Upper lobe of left lung (tissue), 6 donors: ENCODE measurements around the gene ARID4B. TPM values are rescaled to one million over a fixed set of nuclear protein-coding genes. Genes with fewer than 3 reads are reported as not detected.

Experiments used
- ATAC-seq, 2 donors: fragments of 200-7000 bp; cut with Tn5 transposase; one replicate each; pipeline ENCODE4 v1.9.1; 2022; ENCODE audit warnings: mild to moderate bottlenecking in 2 of 2, moderate library complexity in 2 of 2; ENCODE audit not compliant: low FRiP score in 2 of 2
- DNase-seq, 2 donors: peaks; one replicate each; pipeline ENCODE4 v3.0.0-alpha.2; 2019 to 2020
- H3K27ac ChIP-seq, 4 donors: fragments of 200-600 bp; sonication (generic); one replicate each; pipeline ENCODE4 v1.5.1; 2016 to 2019
- H3K27me3 ChIP-seq, 4 donors: fragments of 200-600 bp; sonication (generic); one replicate each; pipeline ENCODE4 v1.5.1; 2017 to 2019
- H3K36me3 ChIP-seq, 4 donors: fragments of 200-600 bp; sonication (generic); one replicate each; pipeline ENCODE4 v1.5.1; 2016 to 2019
- H3K4me1 ChIP-seq, 4 donors: fragments of 200-600 bp; sonication (generic); one replicate each; pipeline ENCODE4 v1.5.1; 2018 to 2019
- H3K4me3 ChIP-seq, 4 donors: fragments of 200-600 bp; sonication (generic); one replicate each; pipeline ENCODE4 v1.5.1; 2017 to 2019; ENCODE audit warnings: mild to moderate bottlenecking in 2 of 4, moderate library complexity in 1 of 4
- H3K9me3 ChIP-seq, 4 donors: fragments of 200-600 bp; sonication (generic); one replicate each; pipeline ENCODE4 v1.5.1; 2018 to 2019
- CTCF ChIP-seq, 6 experiments: fragments of 450-650 bp in 4 of 6; fragments of 200-600 bp in 2 of 6; sonication (generic) in 2 of 6; IDR thresholded peaks; one replicate each; pipeline ENCODE4 v1.5.1; 2016 to 2019; ENCODE audit warnings: antibody characterized with exemption in 6 of 6
- EP300 ChIP-seq, 4 donors: sonication (generic); formaldehyde crosslinking; IDR thresholded peaks; one replicate each; pipeline ENCODE4 v1.5.1; 2017; ENCODE audit warnings: antibody characterized with exemption in 4 of 4, control low read depth in 2 of 4
- POLR2A ChIP-seq, 4 donors: fragments of 450-650 bp; IDR thresholded peaks; one replicate each; pipeline ENCODE4 v1.5.1; 2016 to 2017; ENCODE audit warnings: antibody characterized with exemption in 4 of 4, mild to moderate bottlenecking in 2 of 4
- POLR2AphosphoS5 ChIP-seq, 2 donors: sonication (generic); formaldehyde crosslinking; IDR thresholded peaks; one replicate each; pipeline ENCODE4 v1.5.1; 2017; ENCODE audit warnings: antibody characterized with exemption in 2 of 2
- WGBS, 2 donors: methylation state at CpG; one replicate each; pipeline ENCODE4 v1.1.5; 2017 to 2018; 5-methylcytosine and 5-hydroxymethylcytosine counted together
- total RNA-seq, 6 donors: library from RNA; depleted of rRNA in 4 of 6; stranded (reverse); fragments of >200 nt in 4 of 6; gene quantifications; one replicate each; pipeline versions ENCODE4 v1.1.0 to v1.2.1, GENCODE V29; 2016 to 2021
- donor health status: DM: no; HTN: no; CAD: no; lungs with moderate emphysema.
- donor health status: DM: no; HTN: yes; CAD: no; lungs with severe emphysema.

Gene ARID4B
- total RNA-seq, 6 donors from 2014 or later, result 31.1 to 90.1 (median 51.3) TPM

- H3K4me3 ChIP-seq, result no peak overlapping the region
- no peak for TF ChIP-seq POLR2AphosphoS5 (IDR thresholded peaks at IDR 0.05)
- no peak for TF ChIP-seq CTCF (IDR thresholded peaks at IDR 0.05)
- no peak for TF ChIP-seq POLR2A (IDR thresholded peaks at IDR 0.05)
- TF ChIP-seq EP300 (IDR thresholded peaks at IDR 0.05), result no peak
- no peak overlapping the region for H3K27ac ChIP-seq
- no peak for DNase-seq
- H3K4me1 ChIP-seq, result peaks cover 8 to 39% (median 19%) of the 10 kb centered on the region in 4 donors
- H3K36me3 ChIP-seq, result no peaks in the 10 kb centered on the region
- H3K9me3 ChIP-seq, result no peaks in the 10 kb centered on the region
- no peak for ATAC-seq
- no peaks in the 10 kb centered on the region for H3K27me3 ChIP-seq
- WGBS, 2 donors, result 52 to 60% methylated on average over 2 of the region's 2 CpGs
Observed at GRCh38 chr1:235298758-235299157, 29.2 kb downstream of the ARID4B start.

- Histone ChIP-seq H3K4me3 (no peak overlapping the region), H3K36me3 (no peaks in the 10 kb centered on the region), H3K4me1 (peaks cover 12 to 43% (median 16%) of the 10 kb centered on the region in 4 donors), H3K27me3 (no peaks in the 10 kb centered on the region), H3K27ac (no peak overlapping the region), H3K9me3 (no peaks in the 10 kb centered on the region)
- ATAC-seq, result no peak
- TF ChIP-seq POLR2AphosphoS5 (IDR thresholded peaks at IDR 0.05) (no peak), CTCF (IDR thresholded peaks at IDR 0.05) (no peak), POLR2A (IDR thresholded peaks at IDR 0.05) (no peak), EP300 (IDR thresholded peaks at IDR 0.05) (no peak)
- no peak for DNase-seq
- WGBS, 2 donors, result 40 to 54% methylated on average over 3 of the region's 3 CpGs
Observed at GRCh38 chr1:235297579-235297978, 30.4 kb downstream of the ARID4B start.

- H3K4me1 ChIP-seq, result peaks cover 7 to 49% (median 21%) of the 10 kb centered on the region in 4 donors
- H3K9me3 ChIP-seq, result no peaks in the 10 kb centered on the region
- no peak overlapping the region for H3K4me3 ChIP-seq
- ATAC-seq, result no peak
- 94 to 100% methylated on average over 1 of the region's 1 CpG for WGBS, 2 donors
- TF ChIP-seq POLR2AphosphoS5 (IDR thresholded peaks at IDR 0.05), result no peak
- no peak for TF ChIP-seq CTCF (IDR thresholded peaks at IDR 0.05)
- no peak for TF ChIP-seq EP300 (IDR thresholded peaks at IDR 0.05)
- TF ChIP-seq POLR2A (IDR thresholded peaks at IDR 0.05), result no peak
- DNase-seq, result no peak
- peak overlapping the region in 1 of 4 donors; percentile 51 for H3K27ac ChIP-seq
- H3K27me3 ChIP-seq, result no peaks in the 10 kb centered on the region
- H3K36me3 ChIP-seq, result no peaks in the 10 kb centered on the region
Observed at GRCh38 chr1:235296729-235297128, 31.2 kb downstream of the ARID4B start.

DNA sequence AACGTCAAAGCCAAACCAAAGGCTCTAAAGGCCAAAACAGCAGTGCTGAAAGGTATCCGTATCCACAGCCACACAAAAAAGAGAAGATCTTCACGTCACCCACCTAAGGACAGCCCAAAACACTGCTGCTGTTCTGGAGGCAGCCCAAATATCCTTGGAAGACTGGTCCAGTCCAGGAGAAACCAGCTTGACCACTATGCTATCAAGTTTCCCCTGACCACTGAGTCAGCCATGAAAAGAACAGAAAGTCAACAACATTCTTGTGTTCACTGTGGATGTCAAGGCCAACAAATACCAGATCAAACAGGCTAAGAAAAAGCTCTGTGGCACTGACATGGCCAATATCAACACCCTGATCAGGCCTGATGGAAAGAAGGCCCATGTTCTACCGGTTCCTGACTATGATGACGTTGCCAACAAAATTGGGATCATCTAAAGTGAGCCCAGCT is 32.1 kb downstream of the ARID4B start:
- Histone ChIP-seq H3K27ac (peak overlapping the region in 1 of 4 donors; percentile 51), H3K4me1 (peaks cover 7 to 53% (median 21%) of the 10 kb centered on the region in 4 donors), H3K36me3 (no peaks in the 10 kb centered on the region), H3K27me3 (no peaks in the 10 kb centered on the region), H3K9me3 (no peaks in the 10 kb centered on the region), H3K4me3 (no peak overlapping the region)
- WGBS, 2 donors, result 75 to 80% methylated on average over 5 of the region's 5 CpGs
- ATAC-seq, result peak in 1 of 2 donors; percentile 71
- TF ChIP-seq EP300 (IDR thresholded peaks at IDR 0.05) (no peak), POLR2A (IDR thresholded peaks at IDR 0.05) (no peak), CTCF (IDR thresholded peaks at IDR 0.05) (no peak), POLR2AphosphoS5 (IDR thresholded peaks at IDR 0.05) (peak in 1 of 2 donors; percentile 16)
- peak in 1 of 2 donors; percentile 31 for DNase-seq

DNA sequence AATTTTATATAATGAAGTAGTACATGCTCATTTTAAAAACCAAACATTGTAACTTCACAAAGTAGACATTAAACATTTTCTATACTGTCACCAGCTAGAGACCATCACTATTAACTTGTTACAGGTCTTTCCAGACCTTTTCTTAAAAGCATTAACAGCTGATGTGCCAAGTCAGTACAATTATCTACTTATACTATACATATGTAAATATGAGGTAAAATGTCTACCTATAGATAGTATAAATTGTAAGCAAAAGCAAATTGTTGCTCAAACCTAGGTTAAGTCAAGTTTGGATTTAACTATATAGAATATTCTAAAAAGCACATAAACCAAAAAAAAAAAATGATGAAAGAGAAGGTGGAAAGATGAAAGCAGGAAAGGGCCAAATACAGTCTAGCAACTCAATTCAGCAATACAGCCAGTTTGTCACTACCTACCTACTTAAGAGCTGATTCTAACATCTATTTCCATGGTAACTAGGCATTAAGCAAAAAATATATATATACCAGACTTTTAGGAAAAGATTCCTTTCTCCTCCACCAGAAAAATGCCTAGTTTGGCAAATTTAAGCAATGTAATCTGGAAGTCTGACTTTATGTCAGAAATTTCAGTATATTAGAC is 34.5 kb downstream of the ARID4B start:
- DNase-seq (no peak), ATAC-seq (no peak)
- no peaks in the 10 kb centered on the region for H3K9me3 ChIP-seq
- H3K4me1 ChIP-seq, result peaks cover 0 to 53% (median 21%) of the 10 kb centered on the region in 4 donors
- TF ChIP-seq POLR2AphosphoS5 (IDR thresholded peaks at IDR 0.05) (no peak), EP300 (IDR thresholded peaks at IDR 0.05) (no peak), CTCF (IDR thresholded peaks at IDR 0.05) (no peak), POLR2A (IDR thresholded peaks at IDR 0.05) (no peak)
- no peak overlapping the region for H3K4me3 ChIP-seq
- H3K27ac ChIP-seq, result no peak overlapping the region
- no peaks in the 10 kb centered on the region for H3K36me3 ChIP-seq
- no peaks in the 10 kb centered on the region for H3K27me3 ChIP-seq
